Central memory CD4-positive, alpha-beta T cell (primary cell): ENCODE measurements around the gene ZNF408.

ENCODE experiments used
- DNase-seq: peaks from one replicate; pipeline ENCODE4 v3.0.0; 2022

The ZNF408 gene

GRCh38 chr11:46676436-46677158 is 24.2 kb upstream of the ZNF408 start:
- no peak for DNase-seq

- DNase-seq = no peak
Measured at GRCh38 chr11:46677169-46677568, 23.7 kb upstream of the ZNF408 start.

- no peak for DNase-seq
Measured at GRCh38 chr11:46677991-46678740, 22.7 kb upstream of the ZNF408 start.

- no peak for DNase-seq
Measured at GRCh38 chr11:46678741-46679130, 22.1 kb upstream of the ZNF408 start.

- no peak for DNase-seq
Measured at GRCh38 chr11:46679241-46680163, 21.3 kb upstream of the ZNF408 start.

GRCh38 chr11:46680164-46680760 is 20.6 kb upstream of the ZNF408 start:
- no peak for DNase-seq

- DNase-seq = no peak
Measured at GRCh38 chr11:46680815-46681214, 20.0 kb upstream of the ZNF408 start.

GRCh38 chr11:46681814-46682213 is 19.0 kb upstream of the ZNF408 start:
- no peak for DNase-seq

- DNase-seq = no peak
Measured at GRCh38 chr11:46682773-46683752, 17.8 kb upstream of the ZNF408 start.

- DNase-seq = no peak
Measured at GRCh38 chr11:46684367-46684766, 16.5 kb upstream of the ZNF408 start.

GRCh38 chr11:46686886-46687795 is 13.7 kb upstream of the ZNF408 start:
- DNase-seq = no peak

GRCh38 chr11:46690702-46691101 is 10.1 kb upstream of the ZNF408 start:
- DNase-seq = no peak

- DNase-seq = no peak
Measured at GRCh38 chr11:46692450-46692849, 8.4 kb upstream of the ZNF408 start.

- no peak for DNase-seq
Measured at GRCh38 chr11:46693597-46694012, 7.2 kb upstream of the ZNF408 start.

GRCh38 chr11:46694072-46694471 is 6.8 kb upstream of the ZNF408 start:
- no peak for DNase-seq

GRCh38 chr11:46694607-46695006 is 6.2 kb upstream of the ZNF408 start:
- DNase-seq = no peak

- no peak for DNase-seq
Measured at GRCh38 chr11:46695345-46696211, 5.3 kb upstream of the ZNF408 start.

- no peak for DNase-seq
Measured at GRCh38 chr11:46696212-46696558, 4.6 kb upstream of the ZNF408 start.

GRCh38 chr11:46697303-46697702 is 3.5 kb upstream of the ZNF408 start:
- DNase-seq = no peak

GRCh38 chr11:46697723-46698122 is 3.1 kb upstream of the ZNF408 start:
- no peak for DNase-seq
